Adipocyte (in vitro differentiated cells): ENCODE results near the gene MAP6D1.

Experiments
- DNase-seq: peaks from one replicate; pipeline ENCODE4 v3.0.0-alpha.2; 2015; ENCODE audit warnings: low read depth
- H3K27me3 ChIP-seq: replicated peaks from 2 replicates; pipeline ENCODE4 v1.7.0; 2013; ENCODE audit warnings: mild to moderate bottlenecking, low read length, moderate library complexity; ENCODE audit not compliant: control insufficient read depth, insufficient read depth
- H3K36me3 ChIP-seq: 2 replicates; pipeline ENCODE4 v1.7.0; 2013; ENCODE audit warnings: low read length, mild to moderate bottlenecking, moderate library complexity; ENCODE audit not compliant: control insufficient read depth, insufficient read depth, severe bottlenecking
- H3K4me1 ChIP-seq: 2 replicates; pipeline ENCODE4 v1.7.0; 2013; ENCODE audit warnings: mild to moderate bottlenecking, low read length, moderate library complexity; ENCODE audit not compliant: control insufficient read depth, insufficient read depth
- H3K4me3 ChIP-seq: 2 replicates; pipeline ENCODE4 v1.7.0; 2013; ENCODE audit warnings: mild to moderate bottlenecking, low read length, moderate library complexity
- H3K9ac ChIP-seq: 2 replicates; pipeline ENCODE4 v1.7.0; 2013; ENCODE audit warnings: mild to moderate bottlenecking, low read length, moderate library complexity
- H3K9me3 ChIP-seq: 2 replicates; pipeline ENCODE4 v1.7.0; 2013; ENCODE audit warnings: mild to moderate bottlenecking, low read length, moderate library complexity; ENCODE audit not compliant: control insufficient read depth

MAP6D1 gene

DNA sequence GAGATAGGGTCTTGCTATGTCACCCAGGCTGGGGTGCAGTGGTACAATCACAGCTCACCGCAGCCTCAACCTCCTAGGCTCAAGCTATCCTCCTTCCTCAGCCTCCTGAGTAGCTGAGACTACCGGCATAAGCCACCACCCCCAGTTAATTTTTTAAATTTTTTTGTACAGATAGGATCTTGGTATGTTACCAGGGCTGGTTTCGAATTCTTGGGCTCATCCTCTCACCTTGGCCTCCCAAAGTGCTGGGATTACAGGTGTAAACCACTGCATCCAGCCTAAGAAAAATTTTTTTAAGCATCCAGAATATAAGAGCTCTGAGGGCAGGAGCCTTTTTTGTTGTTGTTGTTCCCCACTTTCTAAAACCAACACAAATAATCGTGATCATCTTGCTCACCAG lies 14.4 kb upstream of the MAP6D1 start:
- peaks cover 4% of the 10 kb centered on the region for H3K4me1 ChIP-seq
- no peak overlapping the region for H3K4me3 ChIP-seq
- H3K36me3 ChIP-seq, result peaks cover 78% of the 10 kb centered on the region
- no peaks in the 10 kb centered on the region for H3K27me3 ChIP-seq
- DNase-seq, result no peak
- H3K9me3 ChIP-seq, result no peaks in the 10 kb centered on the region
- no peak overlapping the region for H3K9ac ChIP-seq

GRCh38 chr3:183837894-183838293 lies 12.5 kb upstream of the MAP6D1 start:
- no peaks in the 10 kb centered on the region for H3K9me3 ChIP-seq
- H3K4me3 ChIP-seq, result no peak overlapping the region
- H3K27me3 ChIP-seq, result no peaks in the 10 kb centered on the region
- no peak overlapping the region for H3K9ac ChIP-seq
- H3K4me1 ChIP-seq, result no peaks in the 10 kb centered on the region
- no peak for DNase-seq
- peaks cover 79% of the 10 kb centered on the region for H3K36me3 ChIP-seq

DNA sequence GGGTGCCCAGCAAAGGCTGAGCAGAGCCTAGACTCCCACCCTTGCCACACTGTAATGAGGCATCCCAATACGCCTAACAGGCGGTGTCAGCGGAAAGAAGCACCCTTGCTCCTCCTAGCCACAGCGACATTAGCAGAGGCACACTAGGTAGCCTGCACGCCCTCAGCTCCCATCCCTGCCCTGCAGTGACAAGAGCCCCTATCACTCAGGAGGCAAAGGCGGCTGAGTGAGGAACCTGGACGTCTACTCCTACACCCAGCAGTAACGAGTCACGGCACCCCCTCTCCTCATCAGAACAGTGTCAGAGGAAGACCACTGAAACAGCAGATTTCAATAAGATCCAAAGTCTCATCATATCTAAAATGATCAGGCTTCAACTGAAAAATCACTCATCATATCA lies 12.0 kb upstream of the MAP6D1 start:
- H3K9me3 ChIP-seq, result no peaks in the 10 kb centered on the region
- DNase-seq, result no peak
- no peaks in the 10 kb centered on the region for H3K27me3 ChIP-seq
- peaks cover 82% of the 10 kb centered on the region for H3K36me3 ChIP-seq
- no peak overlapping the region for H3K9ac ChIP-seq
- no peak overlapping the region for H3K4me3 ChIP-seq
- H3K4me1 ChIP-seq, result no peaks in the 10 kb centered on the region

DNA sequence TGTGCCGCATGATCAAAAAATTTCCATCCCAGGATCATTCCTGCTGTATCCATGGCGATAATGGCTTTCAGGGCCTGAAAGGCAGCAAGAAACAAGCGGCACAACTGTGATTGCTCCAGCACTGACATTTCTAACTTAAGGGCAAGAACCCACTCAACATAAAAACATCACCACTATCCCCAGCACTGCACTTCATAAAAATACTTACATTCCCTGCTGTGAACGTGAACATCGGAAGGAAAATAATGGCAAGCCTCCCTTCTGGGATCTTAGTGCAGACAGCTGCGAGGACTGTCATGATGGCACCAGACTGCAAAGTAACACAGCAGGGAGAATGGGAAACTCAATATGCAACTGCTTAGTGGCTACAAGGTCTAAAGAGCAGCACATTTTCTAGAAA lies 8.1 kb upstream of the MAP6D1 start:
- Histone ChIP-seq H3K36me3 (peaks cover 73% of the 10 kb centered on the region), H3K9ac (no peak overlapping the region), H3K4me3 (no peak overlapping the region), H3K4me1 (no peaks in the 10 kb centered on the region), H3K9me3 (no peaks in the 10 kb centered on the region), H3K27me3 (no peaks in the 10 kb centered on the region)
- DNase-seq, result no peak

DNA sequence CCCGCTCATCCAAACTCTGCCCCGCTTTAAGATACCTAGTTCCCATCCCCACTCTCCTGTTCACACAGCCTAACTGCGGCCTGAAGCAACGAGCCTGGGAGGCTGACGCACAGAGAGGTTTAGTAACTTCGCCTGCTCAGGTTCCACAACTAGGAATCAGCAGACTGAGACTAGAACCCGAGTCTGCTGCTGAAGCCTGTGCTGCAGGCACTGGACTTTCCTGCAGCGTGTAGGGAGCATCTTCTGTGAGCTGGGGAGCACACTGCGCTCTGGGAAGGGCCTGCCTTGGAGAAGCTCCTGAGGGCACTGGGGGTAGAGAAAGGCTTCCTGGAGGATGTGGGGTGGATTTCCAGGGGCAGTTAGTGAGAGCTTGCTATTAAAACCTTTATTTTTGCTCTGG lies 4.8 kb upstream of the MAP6D1 start:
- Histone ChIP-seq H3K36me3 (peaks cover 53% of the 10 kb centered on the region), H3K4me3 (no peak overlapping the region)
- DNase-seq, result no peak

GRCh38 chr3:183829466-183829865 lies 4.1 kb upstream of the MAP6D1 start:
- H3K9ac ChIP-seq, result no peak overlapping the region
- H3K4me3 ChIP-seq, result no peak overlapping the region
- H3K27me3 ChIP-seq, result no peaks in the 10 kb centered on the region
- H3K4me1 ChIP-seq, result peaks cover 4% of the 10 kb centered on the region
- no peaks in the 10 kb centered on the region for H3K9me3 ChIP-seq
- DNase-seq, result no peak
- H3K36me3 ChIP-seq, result peaks cover 49% of the 10 kb centered on the region

More for the DNA sequence above, 4.8 kb upstream of the MAP6D1 start:
- Histone ChIP-seq H3K9ac (no peak overlapping the region), H3K27me3 (no peaks in the 10 kb centered on the region), H3K9me3 (no peaks in the 10 kb centered on the region), H3K4me1 (no peaks in the 10 kb centered on the region)

DNA sequence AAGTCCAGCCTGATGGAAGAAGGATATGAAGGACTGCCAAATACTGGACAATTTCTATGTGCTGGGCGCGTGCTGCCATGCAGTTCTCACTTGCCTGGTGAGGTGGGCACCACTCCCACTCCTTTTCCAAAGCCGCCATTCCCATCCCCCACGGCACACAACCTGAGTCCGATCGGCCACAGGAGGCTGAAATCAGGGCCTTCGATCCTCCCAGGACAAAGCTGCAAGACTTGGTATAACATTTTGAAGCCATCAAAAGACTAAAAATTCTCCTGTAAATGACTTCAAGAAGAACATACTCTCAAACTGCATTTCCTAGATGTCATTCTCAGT lies 3.1 kb upstream of the MAP6D1 start:
- H3K4me3 ChIP-seq, result no peak overlapping the region
- H3K27me3 ChIP-seq, result no peaks in the 10 kb centered on the region
- no peak for DNase-seq
- peaks cover 40% of the 10 kb centered on the region for H3K36me3 ChIP-seq
- H3K9ac ChIP-seq, result no peak overlapping the region
- no peaks in the 10 kb centered on the region for H3K9me3 ChIP-seq
- H3K4me1 ChIP-seq, result peaks cover 5% of the 10 kb centered on the region

- peaks cover 5% of the 10 kb centered on the region for H3K4me1 ChIP-seq
- no peak overlapping the region for H3K4me3 ChIP-seq
- no peak overlapping the region for H3K9ac ChIP-seq
- H3K36me3 ChIP-seq, result peaks cover 34% of the 10 kb centered on the region
- no peak for DNase-seq
- no peaks in the 10 kb centered on the region for H3K27me3 ChIP-seq
- no peaks in the 10 kb centered on the region for H3K9me3 ChIP-seq
Observed at GRCh38 chr3:183827809-183828537, 2.6 kb upstream of the MAP6D1 start.

- no peaks in the 10 kb centered on the region for H3K27me3 ChIP-seq
- no peak overlapping the region for H3K4me3 ChIP-seq
- no peak overlapping the region for H3K9ac ChIP-seq
- no peak for DNase-seq
- no peaks in the 10 kb centered on the region for H3K9me3 ChIP-seq
- H3K4me1 ChIP-seq, result peaks cover 5% of the 10 kb centered on the region
- peaks cover 24% of the 10 kb centered on the region for H3K36me3 ChIP-seq
Observed at GRCh38 chr3:183826448-183827250, 1.3 kb upstream of the MAP6D1 start.

GRCh38 chr3:183824761-183825455 lies 469 bp downstream of the MAP6D1 start:
- peak; percentile 46 for DNase-seq

GRCh38 chr3:183823963-183824362 lies 1.4 kb downstream of the MAP6D1 start:
- no peaks in the 10 kb centered on the region for H3K9me3 ChIP-seq
- H3K9ac ChIP-seq, result no peak overlapping the region
- peaks cover 5% of the 10 kb centered on the region for H3K4me1 ChIP-seq
- H3K36me3 ChIP-seq, result peaks cover 2% of the 10 kb centered on the region
- H3K4me3 ChIP-seq, result no peak overlapping the region
- no peaks in the 10 kb centered on the region for H3K27me3 ChIP-seq
- no peak for DNase-seq

More at GRCh38 chr3:183824761-183825455, 469 bp downstream of the MAP6D1 start:
- peak overlapping the region; percentile 54 for H3K9ac ChIP-seq
- peak overlapping the region; percentile 83 for H3K4me3 ChIP-seq
- no peaks in the 10 kb centered on the region for H3K27me3 ChIP-seq
- H3K36me3 ChIP-seq, result peaks cover 11% of the 10 kb centered on the region
- peaks cover 5% of the 10 kb centered on the region for H3K4me1 ChIP-seq
- no peaks in the 10 kb centered on the region for H3K9me3 ChIP-seq
